Fibroblast of the aortic adventitia (primary cell): ENCODE results near the gene KCNK13. TPM values are rescaled to one million over a fixed set of nuclear protein-coding genes. Genes with fewer than 3 reads are reported as not detected.
"Not testable (repeated sequence)": the region's sequence is repeated elsewhere in the genome, so short reads cannot be mapped to it uniquely, and the experiment has no call there.

Experiments used
- DNase-seq: peaks from one replicate; pipeline ENCODE4 v3.0.0-alpha.2; 2010; ENCODE audit warnings: low read depth
- H3K4me3 ChIP-seq: 2 replicates; pipeline ENCODE4 v1.5.1; 2011; ENCODE audit warnings: low read depth, mild to moderate bottlenecking, control low read depth, low read length, moderate library complexity
- small RNA-seq: library from RNA; depleted of rRNA; stranded (forward); fragments of <200 nt; gene quantifications from one replicate; pipeline ENCODE3, GENCODE V24; 2012
- total RNA-seq: library from RNA; depleted of rRNA; stranded (reverse); fragments of >200 nt; gene quantifications from 2 replicates; pipeline ENCODE4 v1.2.3, GENCODE V29; 2012; ENCODE audit warnings: low replicate concordance
- TF ChIP-seq, protein P1 (sequence below): IDR thresholded peaks from 2 replicates; pipeline ENCODE4 v1.5.1; 2011; ENCODE audit warnings: mild to moderate bottlenecking, low read length, control low read depth, inconsistent platforms; ENCODE audit not compliant: insufficient read depth

Gene KCNK13
- total RNA-seq, 1 donor = 0.27 TPM

DNA sequence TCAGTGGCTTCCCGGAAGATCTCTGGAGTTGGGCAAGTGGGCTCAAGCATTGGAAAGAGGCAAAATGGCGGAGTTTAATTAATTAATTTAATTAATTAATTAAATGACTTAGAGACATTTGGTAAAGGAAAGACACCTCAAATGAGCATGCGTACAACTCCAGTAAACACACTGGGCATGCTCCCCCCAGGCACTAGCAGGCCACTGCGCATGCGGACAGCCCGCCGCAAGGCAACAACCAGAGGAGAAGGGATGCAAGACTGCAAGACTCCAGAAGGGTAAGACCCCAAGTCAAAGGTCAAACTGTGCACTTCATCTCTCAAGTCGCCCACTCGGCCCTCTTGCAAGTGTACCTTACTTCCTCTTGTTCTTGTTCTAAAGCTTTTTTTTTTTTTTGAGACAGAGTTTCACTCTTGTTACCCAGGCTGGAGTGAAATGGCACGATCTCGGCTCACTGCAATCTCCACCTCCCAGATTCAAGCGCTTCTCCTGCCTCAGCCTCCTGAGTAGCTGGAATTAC is 136.8 kb downstream of the KCNK13 start:
- no peak overlapping the region for H3K4me3 ChIP-seq
- no peak for DNase-seq
- TF ChIP-seq, protein P1, sequence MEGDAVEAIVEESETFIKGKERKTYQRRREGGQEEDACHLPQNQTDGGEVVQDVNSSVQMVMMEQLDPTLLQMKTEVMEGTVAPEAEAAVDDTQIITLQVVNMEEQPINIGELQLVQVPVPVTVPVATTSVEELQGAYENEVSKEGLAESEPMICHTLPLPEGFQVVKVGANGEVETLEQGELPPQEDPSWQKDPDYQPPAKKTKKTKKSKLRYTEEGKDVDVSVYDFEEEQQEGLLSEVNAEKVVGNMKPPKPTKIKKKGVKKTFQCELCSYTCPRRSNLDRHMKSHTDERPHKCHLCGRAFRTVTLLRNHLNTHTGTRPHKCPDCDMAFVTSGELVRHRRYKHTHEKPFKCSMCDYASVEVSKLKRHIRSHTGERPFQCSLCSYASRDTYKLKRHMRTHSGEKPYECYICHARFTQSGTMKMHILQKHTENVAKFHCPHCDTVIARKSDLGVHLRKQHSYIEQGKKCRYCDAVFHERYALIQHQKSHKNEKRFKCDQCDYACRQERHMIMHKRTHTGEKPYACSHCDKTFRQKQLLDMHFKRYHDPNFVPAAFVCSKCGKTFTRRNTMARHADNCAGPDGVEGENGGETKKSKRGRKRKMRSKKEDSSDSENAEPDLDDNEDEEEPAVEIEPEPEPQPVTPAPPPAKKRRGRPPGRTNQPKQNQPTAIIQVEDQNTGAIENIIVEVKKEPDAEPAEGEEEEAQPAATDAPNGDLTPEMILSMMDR = no peak

- H3K4me3 ChIP-seq = not testable (repeated sequence)
These were observed 138.8 kb downstream of the KCNK13 start for GRCh38 chr14:90200546-90200945.

GRCh38 chr14:90201344-90201743 is 139.6 kb downstream of the KCNK13 start:
- TF ChIP-seq, protein P1 = no peak
- DNase-seq = no peak

More at GRCh38 chr14:90200546-90200945, 138.8 kb downstream of the KCNK13 start:
- DNase-seq = not testable (repeated sequence)

DNA sequence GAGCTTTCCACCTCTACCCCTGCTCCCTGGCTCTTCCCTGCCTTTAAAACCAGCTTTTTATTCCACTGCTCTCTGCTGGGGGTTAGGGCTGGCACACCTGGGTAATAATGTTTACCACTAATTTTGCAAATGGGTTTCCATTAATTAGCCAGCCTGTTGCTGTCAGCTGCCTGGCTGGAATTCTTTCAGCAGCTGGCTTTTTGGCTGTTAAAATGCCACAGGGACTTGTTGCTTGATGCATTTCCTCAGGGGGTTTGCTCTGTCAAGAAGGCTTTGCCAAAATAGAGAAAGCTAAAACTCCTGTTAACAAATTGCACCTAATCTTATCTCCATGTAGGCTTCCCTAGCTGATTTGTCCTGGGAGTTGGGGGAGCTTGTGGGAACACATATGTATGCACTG is 142.7 kb downstream of the KCNK13 start:
- no peak for DNase-seq

More at GRCh38 chr14:90201344-90201743, 139.6 kb downstream of the KCNK13 start:
- no peak overlapping the region for H3K4me3 ChIP-seq

DNA sequence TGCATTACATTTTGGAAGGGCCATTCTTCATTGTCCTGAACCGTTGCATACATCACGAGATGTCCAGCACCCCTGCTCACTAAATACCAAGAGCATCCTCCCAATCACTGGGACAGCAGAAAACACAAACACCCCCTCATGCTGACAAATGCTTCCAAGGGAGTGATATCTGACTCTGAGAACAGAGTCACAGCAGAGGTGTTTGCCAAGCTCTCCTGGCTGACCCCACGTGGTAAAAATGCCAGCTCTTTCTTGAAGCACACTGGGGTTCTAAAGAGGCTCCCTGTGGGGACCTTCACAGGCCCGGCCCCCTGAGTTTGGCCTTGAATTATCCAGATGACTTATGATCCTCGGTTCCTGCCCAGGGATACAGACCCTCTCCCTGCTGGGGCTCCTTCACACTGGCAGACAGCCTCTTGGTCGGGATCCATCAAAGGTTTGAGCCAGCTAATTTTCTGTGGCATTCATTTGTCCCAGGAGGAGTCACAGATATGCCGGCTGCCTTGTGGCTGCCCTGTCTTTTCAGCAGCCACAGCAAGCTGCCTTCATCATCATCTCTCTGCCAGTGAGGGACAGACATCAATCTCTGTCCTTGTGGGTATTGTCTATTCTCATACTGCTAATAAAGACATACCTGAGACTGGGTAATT is 151.4 kb downstream of the KCNK13 start:
- no peak for DNase-seq
- TF ChIP-seq, protein P1 = no peak
- no peak overlapping the region for H3K4me3 ChIP-seq

More for the DNA sequence above, 142.7 kb downstream of the KCNK13 start:
- no peak overlapping the region for H3K4me3 ChIP-seq
- TF ChIP-seq, protein P1 = no peak

DNA sequence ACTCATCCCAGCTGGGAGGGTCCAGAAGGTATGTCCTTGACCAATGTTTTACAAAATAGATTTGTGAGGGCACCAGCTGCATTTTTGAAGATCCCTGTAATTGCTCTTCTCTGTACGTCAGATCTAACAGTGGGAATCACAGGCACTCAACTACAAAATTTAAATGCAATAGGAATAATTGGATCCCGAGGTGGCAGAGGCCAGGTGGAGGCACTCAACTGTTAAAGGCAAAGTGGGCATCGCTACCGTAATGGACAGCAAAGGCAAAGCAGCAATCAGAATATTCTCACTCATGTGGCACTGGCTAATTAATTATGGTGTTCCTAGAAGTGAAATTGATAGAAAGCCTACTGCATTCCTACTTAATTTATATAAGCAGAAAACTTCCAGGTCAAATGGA is 166.7 kb downstream of the KCNK13 start:
- TF ChIP-seq, protein P1 = no peak
- H3K4me3 ChIP-seq = no peak overlapping the region
- DNase-seq = no peak

GRCh38 chr14:90229942-90230341 is 168.1 kb downstream of the KCNK13 start:
- DNase-seq, H3K4me3 ChIP-seq: not testable (repeated sequence)

Small RNAs within 50 kb of the gene (small RNA-seq; reads per million reads assigned to genes)
- gene RF00019 = not detected

Other genes starting within 250 kb of the KCNK13 start
- 3.2 and 11.1 TPM in 2 replicates for gene EFCAB11, start 107.3 kb upstream of the KCNK13 start, total RNA-seq
- 6.1 and 28.7 TPM in 2 replicates for gene TDP1, start 106.1 kb upstream of the KCNK13 start, total RNA-seq
- 120 and 154 TPM in 2 replicates for gene PSMC1, start 194.6 kb downstream of the KCNK13 start, total RNA-seq